HG03432 (cell line): ENCODE data around the gene GADD45G.

Experiments
- ATAC-seq: cut with Tn5 transposase; IDR thresholded peaks from one replicate; pipeline ENCODE4 v1.9.1; 2021; ENCODE audit warnings: mild to moderate bottlenecking, moderate library complexity; ENCODE audit not compliant: unreplicated experiment

The GADD45G gene

DNA sequence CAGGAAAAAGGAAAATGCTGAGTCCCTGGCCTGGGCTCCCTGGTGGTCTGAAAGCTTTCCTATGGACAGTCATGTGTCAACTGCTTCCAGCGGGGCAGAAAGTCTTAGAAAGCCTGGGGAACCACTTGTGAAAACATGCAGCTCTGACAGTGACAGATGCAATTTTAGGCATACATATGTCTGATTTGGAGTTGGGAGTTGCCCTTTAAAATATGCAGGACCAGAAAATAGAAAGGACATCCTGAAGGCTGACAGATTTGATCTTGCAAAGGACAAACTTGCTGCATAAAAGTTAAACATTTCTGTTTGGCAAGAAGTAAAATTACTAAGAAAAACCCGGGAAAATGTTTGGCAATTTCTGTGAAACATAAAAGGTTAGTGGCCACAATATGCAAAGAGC lies 23.8 kb downstream of the GADD45G start:
- ATAC-seq: no peak

DNA sequence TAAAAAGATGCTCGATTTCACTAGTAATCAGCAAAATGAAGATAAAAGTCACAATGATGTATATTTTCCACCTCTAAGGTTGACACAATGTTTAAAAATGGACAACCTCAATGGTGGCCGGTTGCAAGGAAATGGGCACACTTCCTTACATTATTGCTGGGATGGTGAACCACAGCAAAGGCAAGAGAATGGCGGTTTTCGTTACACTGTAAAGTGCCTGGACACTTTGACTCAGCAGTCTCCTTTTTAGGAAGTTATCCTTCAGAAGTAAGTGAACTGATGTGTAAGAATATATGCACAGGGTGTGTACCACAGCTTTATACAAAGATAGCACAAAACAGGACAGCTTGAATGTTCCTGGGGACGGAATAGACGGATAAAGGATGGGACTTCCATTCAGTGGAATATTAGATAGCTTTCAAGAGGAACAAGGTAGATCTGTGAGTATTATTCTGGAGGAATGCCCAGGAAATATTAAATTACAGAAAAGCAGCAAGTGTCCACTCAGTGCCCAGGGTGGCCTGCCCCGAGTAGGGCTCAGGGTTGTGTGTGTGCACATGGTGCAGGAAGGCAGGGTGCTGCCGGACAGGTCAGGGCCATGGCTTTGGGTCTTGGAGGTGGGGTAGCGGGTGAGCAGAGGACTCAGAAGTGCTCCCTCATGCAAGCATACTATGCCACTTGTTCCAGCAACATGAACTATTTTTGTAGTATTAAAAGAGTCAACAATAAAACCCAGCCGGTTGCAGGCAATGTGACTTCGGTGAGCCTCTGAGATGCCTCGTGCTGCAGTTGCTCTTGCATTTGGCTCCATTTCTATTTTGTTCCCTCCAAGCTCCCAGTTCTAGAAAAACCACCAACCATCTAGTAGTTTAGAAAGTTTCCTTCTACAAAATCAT lies 24.5 kb downstream of the GADD45G start:
- ATAC-seq: no peak

DNA sequence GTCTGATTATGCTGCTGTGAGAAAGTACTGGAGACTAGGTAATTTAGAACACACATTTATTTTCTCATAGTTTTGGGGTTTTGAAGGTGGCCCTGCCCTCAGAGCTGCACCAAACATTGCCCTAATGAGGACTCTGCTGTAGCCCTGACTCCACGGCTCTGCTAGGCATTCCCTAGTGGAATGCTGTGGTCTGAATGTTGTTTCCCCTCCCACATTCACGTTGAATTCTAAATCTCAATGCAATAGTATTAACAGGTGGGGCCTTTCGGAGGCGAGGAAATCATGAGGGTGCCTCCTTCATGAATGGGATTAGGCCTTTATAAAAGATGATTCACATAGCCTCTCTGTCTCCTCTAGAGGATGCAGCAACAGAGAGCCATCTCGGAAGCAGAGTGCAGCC lies 25.7 kb downstream of the GADD45G start:
- ATAC-seq: no peak

DNA sequence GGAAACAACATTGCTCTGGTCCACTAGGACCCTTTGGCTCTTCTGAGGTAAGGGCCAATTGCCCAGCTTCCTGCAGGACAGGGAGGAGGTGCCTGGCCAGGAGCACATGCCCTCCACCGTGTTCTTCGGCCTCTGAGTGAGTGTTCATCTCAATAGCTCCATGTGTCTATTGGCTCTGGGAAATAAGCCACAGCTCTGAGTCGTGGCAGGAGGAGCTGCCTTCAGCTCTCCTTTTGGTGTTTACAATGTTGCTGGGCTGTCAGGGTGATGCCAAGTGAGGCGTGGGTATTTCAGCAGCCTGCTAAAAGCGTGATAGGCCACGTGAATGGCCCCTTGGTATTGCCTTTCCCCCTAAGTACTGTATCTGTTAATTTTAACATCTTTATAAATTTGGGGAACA lies 26.6 kb downstream of the GADD45G start:
- ATAC-seq: no peak

DNA sequence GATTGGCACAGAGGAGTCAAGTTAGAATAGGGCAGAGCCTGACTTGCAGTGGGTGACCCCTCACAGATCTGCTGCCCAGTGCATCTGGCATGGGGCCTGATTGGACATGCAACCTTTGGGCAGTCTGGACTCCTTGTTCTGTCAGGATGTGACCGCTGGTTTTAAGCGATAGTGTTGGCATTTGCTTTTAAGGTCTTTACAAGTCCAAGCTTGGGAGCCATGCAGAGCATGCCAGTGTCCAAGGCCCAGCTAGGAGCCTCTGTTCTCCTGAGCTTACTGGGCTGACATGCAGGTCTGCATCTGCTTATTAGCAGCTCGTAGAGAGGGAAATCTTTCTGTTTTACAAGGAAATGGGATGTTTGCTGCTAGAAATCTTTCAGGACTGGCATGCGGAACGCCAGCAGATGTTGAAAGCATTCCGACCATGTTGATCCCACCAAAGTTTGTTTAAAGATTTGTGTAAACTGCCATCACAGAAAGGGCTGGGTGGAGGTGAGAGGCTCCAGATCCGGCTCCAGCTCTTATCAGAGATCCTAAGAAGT lies 27.5 kb downstream of the GADD45G start:
- no peak for ATAC-seq

DNA sequence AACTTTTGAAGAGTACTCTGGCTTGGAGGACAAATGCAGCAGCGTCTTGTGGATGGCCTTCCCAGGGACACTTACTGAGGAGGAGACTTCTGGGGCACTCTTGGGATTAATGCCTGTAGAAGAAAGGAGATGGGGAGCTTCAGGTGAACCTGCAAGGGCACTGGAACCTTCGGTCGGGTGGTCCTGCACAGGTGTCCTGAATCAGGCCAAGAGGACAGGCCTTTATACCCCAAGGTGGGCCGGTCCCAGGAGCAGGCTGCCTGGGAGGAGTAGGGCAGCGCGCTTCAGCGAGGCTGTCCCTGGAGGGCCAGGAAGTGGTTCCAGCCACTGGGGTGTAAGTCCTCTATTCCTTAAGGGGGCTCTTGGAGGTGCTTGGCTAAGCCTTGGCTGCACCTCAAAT lies 27.9 kb downstream of the GADD45G start:
- ATAC-seq: no peak

DNA sequence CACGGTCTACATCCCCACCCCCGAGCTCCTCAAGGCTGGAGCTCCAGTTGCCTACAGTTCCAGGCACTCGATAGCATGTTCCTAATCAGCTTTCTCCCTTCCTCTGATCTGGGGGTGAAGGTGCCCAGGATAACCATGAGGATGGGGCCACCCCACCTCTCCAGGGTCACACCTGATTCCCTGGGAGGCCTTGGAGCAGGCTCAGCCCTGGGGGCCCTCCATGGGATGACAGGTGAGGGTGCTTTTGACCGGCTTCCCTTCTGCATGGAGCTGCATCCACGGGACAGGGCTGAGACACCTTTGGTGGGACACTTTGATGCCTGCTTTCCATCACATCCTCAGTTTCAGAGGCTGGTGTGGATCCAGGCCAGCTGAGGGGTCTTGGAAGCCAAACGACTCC lies 28.6 kb downstream of the GADD45G start:
- no peak for ATAC-seq

DNA sequence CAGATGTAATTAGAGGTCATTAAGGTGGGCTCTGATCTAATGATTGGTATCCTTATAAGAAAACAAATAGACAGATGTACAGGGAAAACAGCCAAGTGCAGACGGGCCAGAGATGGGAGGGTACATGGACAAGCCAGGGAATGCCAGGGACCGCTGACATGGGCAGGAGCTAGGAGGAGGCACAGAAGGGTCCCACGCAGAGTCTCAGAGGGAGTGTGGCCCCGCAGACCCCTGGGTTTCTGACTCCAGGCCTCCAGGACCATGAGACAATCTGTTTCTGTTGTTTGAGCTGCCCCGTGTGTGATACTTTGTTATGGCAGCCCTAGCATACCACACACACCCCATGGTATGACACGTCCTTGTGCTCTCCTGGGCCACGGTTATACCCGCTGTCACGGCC lies 29.1 kb downstream of the GADD45G start:
- ATAC-seq: no peak

DNA sequence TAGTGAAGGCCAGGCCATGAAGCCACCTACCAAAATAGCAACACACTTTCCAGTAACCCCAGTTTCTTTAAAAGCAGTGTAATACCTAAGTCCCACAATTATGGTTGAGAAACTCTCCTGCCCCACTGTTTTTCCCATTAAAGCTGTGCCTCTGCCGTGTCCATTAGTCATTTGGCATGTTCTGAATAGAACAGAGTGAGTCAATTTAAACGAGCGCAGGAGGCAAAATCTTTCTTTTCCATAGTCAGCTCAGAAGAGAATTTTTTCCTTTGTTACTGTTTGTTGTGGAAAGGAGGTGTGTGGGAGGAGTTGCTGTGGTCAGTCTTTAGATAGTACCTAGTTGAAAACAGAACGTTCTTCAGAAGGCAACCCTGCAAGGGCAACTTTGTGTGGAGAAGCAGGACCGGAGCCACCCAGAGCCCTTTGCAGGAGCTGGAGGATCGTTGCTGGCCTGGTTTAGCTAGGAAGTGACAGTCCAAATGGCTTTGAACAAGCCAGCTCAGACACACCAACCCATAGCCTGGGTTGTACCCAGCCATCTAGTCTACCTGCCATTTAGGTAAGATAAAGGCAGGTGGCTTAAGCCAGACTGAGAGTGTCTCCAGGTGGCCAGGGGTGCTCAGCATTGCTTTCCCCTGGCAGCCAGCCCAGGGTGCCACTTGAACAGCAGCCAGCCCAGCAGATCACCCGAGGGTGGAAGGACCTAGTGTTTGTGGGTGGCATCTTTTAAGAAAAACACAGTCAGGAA lies 30.4 kb downstream of the GADD45G start:
- ATAC-seq: no peak

DNA sequence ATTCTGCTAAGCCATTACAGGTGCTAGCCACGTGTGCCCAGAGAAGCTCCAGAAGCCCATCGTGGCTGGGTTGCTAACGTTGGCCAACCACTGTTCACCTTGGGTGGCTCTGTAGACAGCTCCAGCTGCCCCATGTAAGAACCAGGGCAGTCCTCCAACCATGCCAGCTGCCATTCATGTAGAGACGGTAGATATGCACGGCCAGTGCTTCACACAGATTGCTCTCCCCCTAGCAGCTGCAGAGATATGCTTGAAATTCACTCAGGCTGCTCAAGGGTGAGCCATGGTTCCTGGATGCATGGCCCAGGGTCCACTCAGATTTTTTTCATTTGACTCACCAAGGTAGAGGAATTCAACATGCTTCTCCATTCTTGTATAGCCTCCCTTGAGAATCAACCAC lies 31.0 kb downstream of the GADD45G start:
- no peak for ATAC-seq

DNA sequence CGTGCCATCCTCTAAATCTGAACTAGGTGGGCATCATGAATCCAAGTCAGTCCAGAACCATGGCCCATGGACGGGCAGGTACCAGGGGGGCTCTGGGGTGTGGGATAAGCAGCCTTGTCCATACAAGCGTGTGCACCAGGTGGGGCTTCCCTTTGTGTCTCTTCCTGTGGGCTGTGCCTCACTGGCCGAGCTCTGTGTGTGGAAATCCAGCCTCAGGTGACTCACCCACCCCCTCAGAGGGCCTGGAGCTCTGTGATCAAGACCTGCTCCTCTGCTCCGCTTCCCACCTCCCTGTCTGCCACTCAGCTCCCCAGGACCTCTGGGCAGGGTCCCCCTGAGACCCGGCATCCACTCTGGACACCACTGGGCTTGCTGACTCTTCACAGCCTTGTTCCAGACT lies 33.0 kb downstream of the GADD45G start:
- no peak for ATAC-seq

DNA sequence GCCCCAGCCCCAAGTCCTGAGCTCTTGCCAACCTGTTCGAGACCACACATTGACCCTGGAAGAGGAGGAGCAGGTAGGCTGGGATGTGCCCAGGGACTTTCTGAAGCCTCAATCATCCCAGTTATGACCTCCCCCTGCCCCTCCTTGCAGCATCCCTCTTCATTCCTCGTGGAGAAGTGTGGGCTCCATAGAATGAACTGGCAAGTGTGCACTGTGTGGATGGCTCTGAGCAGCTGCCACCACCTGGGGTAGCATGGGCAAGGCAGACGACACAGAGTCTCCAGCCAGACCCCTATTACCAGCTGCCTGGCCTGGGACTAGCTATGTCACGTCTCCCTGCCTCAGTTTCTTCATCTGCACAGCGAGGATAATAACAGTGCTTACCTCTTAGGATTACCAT lies 33.5 kb downstream of the GADD45G start:
- no peak for ATAC-seq

DNA sequence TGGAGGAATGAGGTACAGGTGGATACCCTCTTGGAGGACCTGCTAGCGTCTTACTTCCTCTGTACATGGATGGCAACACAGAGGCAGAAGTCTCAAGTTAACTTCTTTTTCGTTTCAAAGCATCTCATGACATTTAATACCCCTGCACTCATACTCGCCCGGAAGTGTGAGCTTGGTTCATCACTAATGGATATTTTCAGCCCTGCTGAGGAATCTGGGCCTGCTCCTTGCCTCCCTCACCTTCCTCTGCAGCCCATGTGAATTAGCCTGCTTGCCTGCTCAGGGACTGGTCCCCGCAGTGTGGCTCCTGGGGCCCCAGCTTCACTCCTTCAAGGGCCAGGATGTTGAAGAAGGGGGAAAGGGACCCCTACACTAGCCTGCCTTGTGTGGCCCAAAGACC lies 34.1 kb downstream of the GADD45G start:
- ATAC-seq: no peak

DNA sequence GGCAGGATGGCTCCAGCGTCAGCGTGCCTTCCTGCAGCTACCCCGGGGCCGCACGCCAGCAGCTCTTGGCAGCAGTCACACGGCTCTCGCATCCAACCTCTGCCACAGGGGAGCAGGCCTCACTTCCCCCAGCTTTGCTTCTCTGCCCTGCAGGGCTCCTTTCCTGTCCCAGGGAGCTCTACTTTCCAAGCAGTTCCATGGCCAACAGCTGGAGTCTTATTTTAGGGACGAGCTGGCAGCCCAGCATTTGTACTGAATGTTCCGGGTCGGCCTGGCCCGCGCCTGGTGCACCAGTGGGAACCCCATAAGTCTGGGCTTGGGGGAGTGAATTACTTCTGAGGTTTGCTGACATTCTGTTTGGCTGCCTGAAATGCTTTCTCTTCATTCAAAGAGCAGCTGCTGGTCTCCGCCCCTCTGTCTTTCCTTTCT lies 34.6 kb downstream of the GADD45G start:
- no peak for ATAC-seq

DNA sequence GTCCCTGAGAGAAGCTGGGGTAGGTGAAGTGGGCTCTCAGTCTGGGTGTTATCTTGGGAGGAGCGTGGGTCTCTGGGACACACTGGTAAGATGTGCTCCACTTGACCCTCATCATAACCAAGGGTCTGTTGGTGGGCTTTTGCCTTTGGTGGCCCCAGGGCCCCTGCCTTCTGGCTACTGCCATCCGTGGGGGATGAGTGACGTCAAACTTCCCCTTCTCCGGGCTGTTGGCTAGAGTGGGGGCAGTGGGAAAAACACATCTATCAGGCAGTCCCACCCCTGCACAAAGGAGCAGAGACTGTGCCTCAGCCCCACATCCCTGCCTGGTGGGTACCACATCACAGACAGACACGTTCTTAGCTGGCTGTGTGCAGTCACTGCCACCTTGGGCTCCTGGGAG lies 35.1 kb downstream of the GADD45G start:
- no peak for ATAC-seq

DNA sequence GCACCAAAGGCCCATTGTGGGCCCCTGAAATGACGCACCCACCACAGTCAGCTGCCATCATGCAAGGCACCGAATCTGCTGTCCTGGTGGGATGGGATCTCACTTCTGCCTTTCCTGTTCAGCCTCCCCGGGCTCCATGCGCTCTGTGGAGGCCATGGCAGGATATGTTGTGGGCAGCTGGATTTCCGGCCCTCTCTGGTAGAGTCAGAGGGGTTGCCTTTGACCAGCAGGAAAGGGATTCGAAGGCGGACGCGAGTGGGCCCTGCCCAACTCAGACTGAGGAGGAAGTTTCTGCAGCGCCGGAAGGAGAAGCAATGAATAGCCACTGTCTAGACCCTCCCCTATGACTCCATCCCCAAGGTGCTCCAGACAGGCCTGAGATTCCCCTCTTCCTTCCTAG lies 35.5 kb downstream of the GADD45G start:
- ATAC-seq: no peak

DNA sequence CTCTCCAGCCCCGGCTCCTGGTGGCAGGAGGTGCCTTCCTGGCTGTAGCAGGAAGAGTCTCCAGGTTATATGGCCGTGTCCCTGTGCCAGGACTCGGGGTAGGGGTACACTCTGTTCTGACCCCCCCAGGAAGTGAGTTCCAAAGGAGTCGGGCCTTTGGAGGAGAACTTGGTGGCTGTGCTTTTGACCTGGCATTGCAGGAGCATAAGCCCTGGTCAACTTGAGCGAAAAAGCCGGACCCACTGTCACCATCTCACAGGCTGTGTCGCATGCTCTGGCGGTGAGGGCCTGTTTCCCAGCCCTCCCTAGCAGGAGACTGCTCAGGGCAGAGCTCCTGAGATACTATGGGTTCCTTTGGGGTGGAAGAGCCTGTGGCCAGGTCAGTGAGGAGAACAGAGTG lies 36.0 kb downstream of the GADD45G start:
- ATAC-seq: no peak

DNA sequence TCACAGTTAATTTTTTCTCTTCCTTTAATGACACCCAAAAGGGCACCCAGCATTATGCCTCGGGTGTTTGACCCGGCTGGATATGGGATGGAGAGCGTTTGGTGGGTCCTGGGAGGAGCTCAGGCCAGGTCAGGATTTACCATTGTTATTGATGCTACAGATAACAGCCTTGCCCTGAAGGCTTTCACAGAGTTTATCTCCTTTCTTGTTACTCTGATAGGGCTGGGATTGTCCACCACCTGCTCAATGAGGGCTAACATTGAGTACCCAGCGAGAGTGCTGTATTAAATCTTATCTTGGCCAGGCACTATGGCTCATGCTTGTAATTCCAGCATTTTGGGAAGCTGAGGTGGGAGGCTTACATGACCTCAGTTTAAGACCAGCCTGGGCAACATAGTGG lies 37.2 kb downstream of the GADD45G start:
- ATAC-seq: no peak

DNA sequence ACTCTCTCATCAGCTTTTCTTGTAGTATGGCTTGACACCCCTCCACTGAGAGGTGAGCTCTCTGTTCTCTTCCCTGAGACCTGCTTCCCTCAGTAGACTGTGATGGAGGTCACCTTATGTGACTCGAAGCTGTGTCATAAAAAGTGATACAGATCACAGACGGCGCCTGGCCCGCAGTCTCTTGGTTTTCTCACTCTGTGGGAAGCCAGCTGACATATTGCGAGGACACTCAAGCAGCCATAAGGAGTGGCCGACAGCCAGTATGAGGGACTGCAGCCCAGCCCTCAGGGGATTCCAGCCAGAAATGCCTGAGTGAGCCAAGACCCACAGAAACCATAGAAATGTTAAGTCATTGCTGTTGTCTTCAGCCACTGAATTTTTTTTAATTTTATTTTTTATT lies 38.0 kb downstream of the GADD45G start:
- ATAC-seq: no peak

DNA sequence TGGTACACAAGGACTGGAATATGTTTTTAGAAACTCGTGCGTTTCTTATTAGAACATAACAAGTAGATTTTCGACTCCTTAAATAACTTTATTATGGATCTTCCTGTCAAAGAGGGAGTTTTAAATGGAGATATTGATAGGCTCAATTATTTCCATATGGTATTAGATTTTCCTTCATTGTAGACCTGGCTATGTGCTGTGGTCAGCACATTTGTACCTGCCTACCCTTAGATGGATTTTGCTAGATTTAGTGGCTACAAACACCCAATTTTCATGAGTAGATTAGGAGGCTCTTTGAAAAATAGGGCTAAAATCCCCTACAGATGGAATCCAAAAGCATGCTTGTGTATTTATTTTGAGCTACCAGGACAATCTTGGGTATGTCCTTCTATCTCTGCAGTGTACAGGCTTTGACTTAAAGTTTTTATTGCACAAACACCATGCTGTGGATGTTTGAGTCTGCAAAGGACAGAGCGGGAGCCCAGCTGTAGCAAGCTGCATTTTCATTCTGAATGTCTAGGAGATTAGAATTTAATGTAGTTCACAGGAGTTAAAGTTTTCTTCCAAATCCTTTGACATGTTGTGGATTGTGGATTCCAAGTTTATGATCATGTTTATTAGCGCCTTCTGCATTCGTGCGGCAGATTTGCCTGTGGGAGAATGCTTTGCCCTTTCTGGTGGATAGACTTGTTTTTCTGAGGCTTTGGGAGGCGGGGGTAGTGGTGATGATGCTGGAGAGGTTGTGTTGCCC lies 41.6 kb downstream of the GADD45G start:
- ATAC-seq: no peak

DNA sequence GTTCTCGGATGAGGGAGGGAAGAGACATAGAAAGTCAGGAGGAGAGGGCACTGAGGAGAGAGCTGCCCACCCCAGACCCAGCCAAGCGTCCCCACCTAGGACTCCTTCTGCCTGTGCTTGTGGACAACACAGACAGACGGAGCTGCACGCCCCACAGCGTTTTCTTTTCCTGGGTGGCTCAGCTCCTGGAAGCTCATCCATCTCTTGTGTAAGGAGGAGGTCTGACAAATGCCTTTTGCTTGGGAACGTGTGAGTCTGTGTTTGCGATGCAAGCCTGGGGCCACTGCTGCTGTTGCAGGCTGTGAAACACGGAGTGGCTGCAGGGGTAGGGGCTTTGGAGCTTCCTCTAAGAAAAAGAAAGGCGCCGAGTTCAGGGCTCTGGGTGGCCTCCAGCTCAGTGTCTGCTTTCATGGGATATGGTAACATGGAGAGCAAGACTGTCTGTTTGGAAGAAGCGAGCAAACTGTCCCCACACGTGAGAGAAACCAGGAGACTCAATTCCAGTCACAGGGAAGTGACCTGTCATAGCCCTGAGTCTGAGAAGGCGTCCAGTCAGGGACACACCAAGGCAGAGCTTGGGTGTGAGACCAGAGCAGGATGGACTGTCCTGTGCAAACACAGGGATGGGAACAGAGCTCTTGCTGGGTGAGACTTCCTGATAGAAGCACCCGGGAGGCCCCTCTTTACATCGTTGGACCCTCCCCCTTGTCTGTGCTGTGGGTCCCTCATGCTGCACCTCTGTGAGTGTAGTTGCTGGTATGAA lies 42.7 kb downstream of the GADD45G start:
- ATAC-seq: no peak
